DOHH2 (cell line): ENCODE data around the gene NKAIN2.

ENCODE experiments used
- EZH2phosphoT487 ChIP-seq: fragments of 200-600 bp; sonication (generic); IDR thresholded peaks from 2 replicates; pipeline ENCODE4 v1.6.1; 2017; ENCODE audit warnings: borderline replicate concordance, mild to moderate bottlenecking, antibody characterized with exemption, low read length, moderate library complexity, mixed read lengths
- TF ChIP-seq, protein P1 (sequence below): fragments of 200-600 bp; sonication (generic); IDR thresholded peaks from one replicate; pipeline ENCODE4 v1.5.1; 2014; ENCODE audit warnings: antibody characterized with exemption, mild to moderate bottlenecking, low read depth, low read length; ENCODE audit not compliant: poor library complexity, severe bottlenecking

DNA sequence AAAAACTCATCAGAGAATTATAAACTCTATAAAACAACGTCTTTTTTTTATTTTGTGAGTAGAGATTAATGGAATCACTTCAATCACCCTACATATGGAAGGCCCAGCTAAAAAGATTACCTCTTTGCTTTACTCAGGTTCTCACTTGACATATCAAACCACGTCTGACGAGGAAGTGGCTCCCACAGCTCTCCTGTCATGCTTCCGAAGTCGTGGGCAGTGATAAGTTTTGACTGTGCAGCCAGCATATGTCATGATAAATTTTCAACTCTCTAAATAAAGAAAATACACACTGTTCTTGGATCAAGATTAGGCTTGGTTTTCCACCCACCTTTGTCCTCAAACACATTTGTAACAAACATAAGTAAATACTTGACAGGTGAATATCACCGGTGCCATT lies 879.1 kb downstream of the NKAIN2 start:
- TF ChIP-seq, protein P1, sequence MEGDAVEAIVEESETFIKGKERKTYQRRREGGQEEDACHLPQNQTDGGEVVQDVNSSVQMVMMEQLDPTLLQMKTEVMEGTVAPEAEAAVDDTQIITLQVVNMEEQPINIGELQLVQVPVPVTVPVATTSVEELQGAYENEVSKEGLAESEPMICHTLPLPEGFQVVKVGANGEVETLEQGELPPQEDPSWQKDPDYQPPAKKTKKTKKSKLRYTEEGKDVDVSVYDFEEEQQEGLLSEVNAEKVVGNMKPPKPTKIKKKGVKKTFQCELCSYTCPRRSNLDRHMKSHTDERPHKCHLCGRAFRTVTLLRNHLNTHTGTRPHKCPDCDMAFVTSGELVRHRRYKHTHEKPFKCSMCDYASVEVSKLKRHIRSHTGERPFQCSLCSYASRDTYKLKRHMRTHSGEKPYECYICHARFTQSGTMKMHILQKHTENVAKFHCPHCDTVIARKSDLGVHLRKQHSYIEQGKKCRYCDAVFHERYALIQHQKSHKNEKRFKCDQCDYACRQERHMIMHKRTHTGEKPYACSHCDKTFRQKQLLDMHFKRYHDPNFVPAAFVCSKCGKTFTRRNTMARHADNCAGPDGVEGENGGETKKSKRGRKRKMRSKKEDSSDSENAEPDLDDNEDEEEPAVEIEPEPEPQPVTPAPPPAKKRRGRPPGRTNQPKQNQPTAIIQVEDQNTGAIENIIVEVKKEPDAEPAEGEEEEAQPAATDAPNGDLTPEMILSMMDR, result no peak
- no peak for TF ChIP-seq EZH2phosphoT487
